HG03432 (cell line): ENCODE measurements around the gene IP6K3.

Experiments used
- ATAC-seq: cut with Tn5 transposase; IDR thresholded peaks from one replicate; pipeline ENCODE4 v1.9.1; 2021; ENCODE audit warnings: mild to moderate bottlenecking, moderate library complexity; ENCODE audit not compliant: unreplicated experiment

The IP6K3 gene

GRCh38 chr6:33740794-33741193 is 5.9 kb downstream of the IP6K3 start:
- ATAC-seq, result no peak

GRCh38 chr6:33740204-33740608 is 6.5 kb downstream of the IP6K3 start:
- no peak for ATAC-seq

- no peak for ATAC-seq
Observed at GRCh38 chr6:33739571-33739970, 7.1 kb downstream of the IP6K3 start.

- no peak for ATAC-seq
Observed at GRCh38 chr6:33738879-33739278, 7.8 kb downstream of the IP6K3 start.

- ATAC-seq, result no peak
Observed at GRCh38 chr6:33738153-33738552, 8.6 kb downstream of the IP6K3 start.

GRCh38 chr6:33737267-33738026 is 9.3 kb downstream of the IP6K3 start:
- no peak for ATAC-seq

- no peak for ATAC-seq
Observed at GRCh38 chr6:33735216-33735615, 11.5 kb downstream of the IP6K3 start.

- ATAC-seq, result no peak
Observed at GRCh38 chr6:33733709-33734007, 13.0 kb downstream of the IP6K3 start.

- ATAC-seq, result no peak
Observed at GRCh38 chr6:33732817-33733708, 13.6 kb downstream of the IP6K3 start.

- no peak for ATAC-seq
Observed at GRCh38 chr6:33732385-33732784, 14.3 kb downstream of the IP6K3 start.

GRCh38 chr6:33731751-33732282 is 14.9 kb downstream of the IP6K3 start:
- no peak for ATAC-seq

- no peak for ATAC-seq
Observed at GRCh38 chr6:33731035-33731434, 15.7 kb downstream of the IP6K3 start.

- no peak for ATAC-seq
Observed at GRCh38 chr6:33730611-33731010, 16.1 kb downstream of the IP6K3 start.

GRCh38 chr6:33729059-33729458 is 17.6 kb downstream of the IP6K3 start:
- no peak for ATAC-seq

- ATAC-seq, result no peak
Observed at GRCh38 chr6:33728438-33728837, 18.3 kb downstream of the IP6K3 start.

GRCh38 chr6:33727932-33728331 is 18.8 kb downstream of the IP6K3 start:
- no peak for ATAC-seq

- ATAC-seq, result no peak
Observed at GRCh38 chr6:33727126-33727525, 19.6 kb downstream of the IP6K3 start.

GRCh38 chr6:33726696-33727095 is 20.0 kb downstream of the IP6K3 start:
- no peak for ATAC-seq

GRCh38 chr6:33725891-33726673 is 20.6 kb downstream of the IP6K3 start:
- no peak for ATAC-seq

GRCh38 chr6:33725222-33725621 is 21.5 kb downstream of the IP6K3 start:
- ATAC-seq, result no peak
